GM12878 (cell line): ENCODE results near the gene MOV10L1. TPM values are rescaled to one million over a fixed set of nuclear protein-coding genes. Genes with fewer than 3 reads are reported as not detected.
A peak's percentile ranks its signal among the peaks of the same experiment; 100 is the strongest.

Experiments
- BACH1 ChIP-seq: fragments of 450-650 bp; IDR thresholded peaks from 2 replicates; pipeline ENCODE4 v1.6.1; 2017; ENCODE audit warnings: mild to moderate bottlenecking, borderline replicate concordance
- BHLHE40 ChIP-seq, 2 experiments: fragments of 450-650 bp in 1 of 2; IDR thresholded peaks; 2 replicates each; pipeline ENCODE4 v1.6.1; 2011 to 2017; ENCODE audit warnings: low read depth in 2 of 2, borderline replicate concordance in 1 of 2, improper control_type of control experiment in 1 of 2, low read length in 1 of 2, mild to moderate bottlenecking in 1 of 2
- CREM ChIP-seq: IDR thresholded peaks from 2 replicates; pipeline ENCODE4 v1.6.1; 2014; ENCODE audit warnings: antibody characterized with exemption, low read depth
- GATAD2B ChIP-seq: fragments of 450-650 bp; conservative IDR thresholded peaks from 2 replicates; pipeline ENCODE4 v1.6.1; 2017; ENCODE audit warnings: low read depth, mild to moderate bottlenecking, moderate library complexity
- HDAC6 ChIP-seq: fragments of 200-600 bp; sonication (generic); IDR thresholded peaks from one replicate; pipeline ENCODE4 v1.8.0; 2017; ENCODE audit warnings: antibody characterized with exemption; ENCODE audit not compliant: unreplicated experiment
- HDGF ChIP-seq: fragments of 450-650 bp; IDR thresholded peaks from 2 replicates; pipeline ENCODE4 v1.6.1; 2016; ENCODE audit warnings: antibody characterized with exemption
- IRF4 ChIP-seq: IDR thresholded peaks from 2 replicates; pipeline ENCODE4 v1.6.1; 2011; ENCODE audit warnings: low read depth, low read length
- LARP7 ChIP-seq: fragments of 450-650 bp; IDR thresholded peaks from 2 replicates; pipeline ENCODE4 v1.6.1; 2017; ENCODE audit warnings: mild to moderate bottlenecking
- MEF2B ChIP-seq: fragments of 450-650 bp; IDR thresholded peaks from 2 replicates; pipeline ENCODE4 v1.6.1; 2018; ENCODE audit warnings: mild to moderate bottlenecking, moderate library complexity; ENCODE audit not compliant: partially characterized antibody, poor library complexity, severe bottlenecking
- MLLT1 ChIP-seq: fragments of 450-650 bp; IDR thresholded peaks from 2 replicates; pipeline ENCODE4 v1.6.1; 2016; ENCODE audit warnings: mild to moderate bottlenecking
- NFYB ChIP-seq: IDR thresholded peaks from 2 replicates; pipeline ENCODE4 v1.6.1; 2011; ENCODE audit warnings: low read depth, mild to moderate bottlenecking, low read length, improper control_type of control experiment, moderate library complexity; ENCODE audit not compliant: insufficient read depth
- NRF1 ChIP-seq: conservative IDR thresholded peaks from 2 replicates; pipeline ENCODE4 v1.6.1; 2011; ENCODE audit warnings: mild to moderate bottlenecking, low read depth, low read length, improper control_type of control experiment
- POLR2AphosphoS2 ChIP-seq: IDR thresholded peaks from 2 replicates; pipeline ENCODE4 v1.6.1; 2011; ENCODE audit warnings: low read depth, mild to moderate bottlenecking, low read length, improper control_type of control experiment, moderate library complexity
- POU2F2 ChIP-seq: IDR thresholded peaks from 3 replicates; pipeline ENCODE4 v1.6.1; 2011; ENCODE audit warnings: low read depth, mild to moderate bottlenecking, low read length, borderline replicate concordance
- SMC3 ChIP-seq: IDR thresholded peaks from 2 replicates; pipeline ENCODE4 v1.6.1; 2011; ENCODE audit warnings: low read length, improper control_type of control experiment, borderline replicate concordance
- SP1 ChIP-seq: IDR thresholded peaks from one replicate; pipeline ENCODE4 v1.6.1; 2011; ENCODE audit warnings: low read depth, low read length
- SPI1 ChIP-seq: IDR thresholded peaks from 2 replicates; pipeline ENCODE4 v1.6.1; 2011; ENCODE audit warnings: low read depth, mild to moderate bottlenecking, low read length, moderate library complexity, borderline replicate concordance; ENCODE audit not compliant: insufficient read depth
- SUPT20H ChIP-seq: IDR thresholded peaks from 2 replicates; pipeline ENCODE4 v1.6.1; 2011; ENCODE audit warnings: low read depth, mild to moderate bottlenecking, low read length, moderate library complexity, borderline replicate concordance; ENCODE audit not compliant: control insufficient read depth
- WRNIP1 ChIP-seq: IDR thresholded peaks from 2 replicates; pipeline ENCODE4 v1.6.1; 2011; ENCODE audit warnings: low read depth, low read length, improper control_type of control experiment, borderline replicate concordance
- ZNF217 ChIP-seq: fragments of 450-650 bp; IDR thresholded peaks from 2 replicates; pipeline ENCODE4 v1.6.1; 2017; ENCODE audit warnings: antibody characterized with exemption, mild to moderate bottlenecking
- polyA plus RNA-seq, 11 experiments: library from polyadenylated mRNA; depleted of rRNA in 4 of 11; unstranded in 6 of 11; stranded (reverse) in 5 of 11; fragments of >200 nt; fragmentation: Nextera tagmentation in 4 of 11; fragmentation: Illumina TruSeq in 1 of 11; extraction: Ambion mirVana in 4 of 11; extraction: Trizol in 1 of 11; gene quantifications; 1 replicate in 1 of 11; 2 replicates in 10 of 11; pipeline versions ENCODE4 v1.2.1 to v1.2.3, GENCODE V29; 2011 to 2016; ENCODE audit warnings: inconsistent platforms in 2 of 11, missing spikeins in 2 of 11, low read depth in 1 of 11
- total RNA-seq, 4 experiments: library from RNA; depleted of rRNA in 3 of 4; stranded (reverse); fragments of >200 nt in 3 of 4; fragmentation: Illumina TruSeq in 1 of 4; extraction: Trizol in 1 of 4; gene quantifications; 2 replicates each; pipeline versions ENCODE4 v1.2.1 to v1.2.3, GENCODE V29; 2013 to 2021
- TF ChIP-seq, protein P1 (sequence below), 3 experiments: IDR thresholded peaks in 2 of 3; conservative IDR thresholded peaks in 1 of 3; 2 replicates each; pipeline ENCODE4 v1.5.1; 2011; ENCODE audit warnings: low read depth in 3 of 3, low read length in 3 of 3, mild to moderate bottlenecking in 3 of 3, control low read depth in 2 of 3, moderate library complexity in 2 of 3, inconsistent platforms in 1 of 3, mixed read lengths in 1 of 3; ENCODE audit not compliant: control insufficient read depth in 2 of 3, insufficient read depth in 1 of 3; ENCODE audit errors: extremely low read depth in 1 of 3

Gene MOV10L1
- total and polyA plus RNA-seq, 10 of the 15 experiments (the other 5 are each of a cell fraction or from before 2014, with no cell fraction given), result 0.22 TPM; not detected in 9

DNA sequence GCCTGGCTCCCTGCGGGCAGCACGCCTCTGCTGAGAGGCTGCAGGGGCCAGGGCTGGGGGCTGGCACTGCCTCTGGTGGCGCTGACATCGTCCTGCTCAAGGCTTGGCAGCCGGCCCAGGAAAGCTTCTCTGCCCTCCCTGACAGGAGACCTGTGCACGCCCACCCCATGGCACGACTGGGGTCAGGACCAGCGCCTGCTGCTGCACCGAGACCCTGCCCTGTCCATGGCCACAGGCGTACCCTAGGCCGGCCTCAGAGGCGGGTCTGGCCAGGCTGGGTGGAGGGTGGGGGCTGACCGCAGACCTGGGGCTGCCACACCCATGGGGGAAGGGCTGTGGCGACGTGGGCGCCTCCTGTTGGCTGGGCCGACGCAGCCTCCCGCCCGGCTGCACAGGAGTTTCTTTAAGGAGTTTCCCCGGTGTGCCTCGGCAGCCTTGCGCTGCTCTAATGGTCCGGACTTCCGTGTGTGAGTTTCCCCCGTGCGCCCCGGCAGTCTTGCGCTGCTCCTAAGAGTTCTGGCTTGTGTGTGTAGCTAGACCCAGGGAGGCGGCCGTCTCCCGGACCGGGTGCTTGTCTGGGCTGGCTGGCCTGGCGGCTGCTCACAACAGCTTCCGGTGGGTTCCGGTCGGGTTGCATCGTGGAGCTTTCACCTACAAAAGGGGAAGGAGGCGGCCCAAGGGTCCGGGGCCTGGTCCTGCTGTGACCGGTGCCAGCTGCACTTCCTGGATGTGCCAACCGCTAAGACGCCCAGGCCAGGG, 100.6 kb downstream of the MOV10L1 start (continued):
- TF ChIP-seq IRF4 (no peak), HDAC6 (no peak), GATAD2B (peak; percentile 61; the same call in 1 of the 2 replicates), HDGF (peak; percentile 89), POU2F2 (peak; percentile 60; the same call in 2 of the 3 replicates), NFYB (peak; percentile 70; the same call in 1 of the 2 replicates), SMC3 (no peak), SPI1 (peak; percentile 50; the same call in 1 of the 2 replicates), SUPT20H (no peak), POLR2AphosphoS2 (peak; percentile 60; the same call in 1 of the 2 replicates), SP1 (peak; percentile 77), CREM (peak; percentile 82; the same call in 1 of the 2 replicates), ZNF217 (no peak), MEF2B (no peak), MLLT1 (peak; percentile 48), BHLHE40 (IDR thresholded peaks at IDR 0.05; ENCODE audit: borderline replicate concordance in 1 of 2, low read depth in 2 of 2, low read length in 1 of 2) (peak; percentile 43 to 63), BACH1 (0 out of 2 replicates have a peak, but pooled peaks have one; percentile 8), WRNIP1 (no peak), NRF1 (no peak), LARP7 (no peak)
- TF ChIP-seq, protein P1, sequence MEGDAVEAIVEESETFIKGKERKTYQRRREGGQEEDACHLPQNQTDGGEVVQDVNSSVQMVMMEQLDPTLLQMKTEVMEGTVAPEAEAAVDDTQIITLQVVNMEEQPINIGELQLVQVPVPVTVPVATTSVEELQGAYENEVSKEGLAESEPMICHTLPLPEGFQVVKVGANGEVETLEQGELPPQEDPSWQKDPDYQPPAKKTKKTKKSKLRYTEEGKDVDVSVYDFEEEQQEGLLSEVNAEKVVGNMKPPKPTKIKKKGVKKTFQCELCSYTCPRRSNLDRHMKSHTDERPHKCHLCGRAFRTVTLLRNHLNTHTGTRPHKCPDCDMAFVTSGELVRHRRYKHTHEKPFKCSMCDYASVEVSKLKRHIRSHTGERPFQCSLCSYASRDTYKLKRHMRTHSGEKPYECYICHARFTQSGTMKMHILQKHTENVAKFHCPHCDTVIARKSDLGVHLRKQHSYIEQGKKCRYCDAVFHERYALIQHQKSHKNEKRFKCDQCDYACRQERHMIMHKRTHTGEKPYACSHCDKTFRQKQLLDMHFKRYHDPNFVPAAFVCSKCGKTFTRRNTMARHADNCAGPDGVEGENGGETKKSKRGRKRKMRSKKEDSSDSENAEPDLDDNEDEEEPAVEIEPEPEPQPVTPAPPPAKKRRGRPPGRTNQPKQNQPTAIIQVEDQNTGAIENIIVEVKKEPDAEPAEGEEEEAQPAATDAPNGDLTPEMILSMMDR (IDR thresholded peaks at IDR 0.05 in 2 of 3, conservative IDR thresholded peaks at IDR 0.05 in 1 of 3; ENCODE audit: control insufficient read depth in 2 of 3, extremely low read depth in 1 of 3, insufficient read depth in 1 of 3, low read depth in 3 of 3, low read length in 3 of 3), result peak in 2 of 3 experiments; percentile 34 to 40; a peak in 3 of 6 replicates
